Vein endothelial cell (primary cell): ENCODE results near the gene KLF1. TPM values are rescaled to one million over a fixed set of nuclear protein-coding genes. Genes with fewer than 3 reads are reported as not detected.

ENCODE experiments used
- small RNA-seq: library from RNA; depleted of rRNA; stranded (forward); fragments of <200 nt; gene quantifications from one replicate; pipeline ENCODE3, GENCODE V24; 2012
- total RNA-seq: library from RNA; depleted of rRNA; stranded (reverse); fragments of >200 nt; gene quantifications from 2 replicates; pipeline ENCODE4 v1.2.3, GENCODE V29; 2012

Gene KLF1
- not detected in 2 replicates for total RNA-seq

DNA sequence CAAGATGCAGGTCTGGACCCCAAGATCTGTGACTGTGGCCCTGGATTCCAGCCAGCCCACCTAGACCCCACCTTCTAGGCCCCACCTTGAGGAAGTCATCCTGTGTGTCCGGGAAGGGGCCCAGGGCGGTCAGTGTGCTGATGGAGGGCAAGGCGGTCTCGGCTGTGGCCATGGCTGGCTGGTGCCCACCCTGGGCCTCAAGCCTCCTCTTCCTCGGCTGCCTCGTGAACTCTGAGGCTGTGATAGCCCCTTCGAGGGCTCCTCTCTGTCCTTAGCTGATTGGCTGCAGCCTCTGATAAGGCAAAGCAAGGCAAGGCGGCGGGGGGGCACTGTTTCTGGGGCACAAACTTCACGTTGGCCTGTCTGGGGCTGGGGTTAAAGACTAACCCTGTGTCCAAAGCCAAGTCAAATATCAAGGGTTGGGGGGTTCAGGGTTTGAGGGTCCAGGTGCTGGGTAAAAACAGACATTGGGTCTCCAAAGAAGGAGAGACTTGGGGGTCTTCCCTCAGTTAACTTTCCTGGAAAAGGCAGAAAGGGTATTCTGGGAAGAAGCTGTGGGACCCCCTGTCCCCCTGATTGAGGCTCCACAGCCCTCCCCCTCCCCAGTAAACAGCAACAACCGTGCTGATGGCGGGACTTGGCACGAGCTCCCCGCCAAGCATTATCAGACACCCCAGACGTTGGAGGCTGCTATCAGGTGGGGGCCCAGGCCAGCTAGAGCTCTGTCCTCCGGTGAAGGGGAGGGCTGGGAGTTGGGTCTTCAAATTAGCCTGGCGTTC, at the start of gene KLF1:
TSS of gene KLF1 (minus strand) at position 233 of the 779 bp plus-strand sequence. CDS start at position 172, 61 bp downstream.

GRCh38 chr19:12933287-12934072, 46.5 kb upstream of the KLF1 start, which contains the start of gene FARSA:
FARSA (minus strand) TSS chr19:12933711; CDS start chr19:12933696, 15 bp downstream.

DNA sequence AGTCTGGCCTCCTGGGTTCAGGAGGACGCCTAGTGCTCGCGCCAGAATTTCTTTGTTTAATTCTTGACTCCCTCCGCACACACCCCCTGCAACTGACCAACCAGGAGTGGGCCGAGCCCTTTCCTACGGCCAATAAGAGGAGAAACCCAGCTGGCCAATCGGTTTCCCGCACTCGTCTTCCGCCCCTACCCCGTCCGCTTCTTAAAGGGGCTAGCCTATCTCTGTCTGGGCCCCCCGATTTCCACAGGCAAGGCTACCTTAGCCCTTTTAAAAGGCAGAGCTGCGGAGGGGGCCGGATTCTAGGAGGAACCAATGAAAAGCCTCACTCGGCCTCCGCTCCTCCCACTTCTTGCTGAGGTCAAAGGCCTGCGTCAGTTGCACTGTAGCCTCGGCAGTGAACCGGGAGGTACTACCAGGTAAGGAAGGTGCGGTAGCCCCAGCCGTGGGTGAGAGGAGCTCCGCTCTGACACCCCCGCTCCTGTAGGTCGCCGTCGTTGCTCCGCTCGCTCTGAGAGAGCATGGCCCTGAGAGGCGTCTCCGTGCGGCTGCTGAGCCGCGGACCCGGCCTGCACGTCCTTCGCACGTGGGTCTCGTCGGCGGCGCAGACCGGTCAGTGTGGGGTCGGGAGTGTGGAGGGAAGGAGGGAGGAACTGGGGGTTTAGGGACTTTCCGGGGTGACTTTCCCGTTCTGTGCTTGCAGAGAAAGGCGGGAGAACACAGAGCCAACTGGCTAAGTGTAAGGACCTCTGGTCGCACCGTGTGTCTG, 4.0 kb upstream of the KLF1 start, which contains the start of gene GCDH:
TSS of gene GCDH (plus strand) at position 374 of the 766 bp plus-strand sequence. CDS start at position 519, 145 bp downstream.

DNA sequence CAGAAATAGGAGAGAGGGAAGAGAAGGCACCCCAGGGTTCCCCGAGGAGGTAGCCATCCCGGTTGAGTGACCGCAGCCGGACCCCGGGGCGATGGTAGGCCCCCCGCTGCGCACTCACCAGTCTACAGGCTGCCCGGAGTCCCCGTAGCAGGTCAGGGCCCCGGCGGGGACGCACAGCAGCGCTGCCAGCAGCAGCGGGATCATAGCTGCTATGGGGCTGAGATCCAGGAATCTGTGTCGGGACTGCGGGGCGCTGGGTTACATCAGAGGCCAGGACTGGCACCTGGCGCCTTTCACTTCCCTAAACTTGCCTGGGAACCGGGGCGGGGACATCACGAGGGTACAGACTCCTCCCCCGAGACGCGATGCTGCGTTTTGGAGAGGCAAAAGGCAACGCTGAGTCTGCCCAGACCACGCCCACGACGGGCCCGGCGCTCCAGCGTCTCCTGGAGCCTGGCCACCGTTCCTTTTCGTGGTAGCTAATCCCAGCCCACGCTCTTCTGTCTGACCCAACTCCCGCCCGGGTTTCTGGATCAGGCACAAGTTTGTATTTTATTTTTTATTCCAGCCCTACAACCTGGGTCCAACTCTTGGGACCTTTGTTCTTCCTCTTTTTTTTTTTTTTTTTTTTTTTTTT, 5.7 kb downstream of the KLF1 start, which contains the start of gene DNASE2:
TSS of gene DNASE2 (minus strand) at position 278 of the 637 bp plus-strand sequence. CDS start at position 204, 74 bp downstream.

DNA sequence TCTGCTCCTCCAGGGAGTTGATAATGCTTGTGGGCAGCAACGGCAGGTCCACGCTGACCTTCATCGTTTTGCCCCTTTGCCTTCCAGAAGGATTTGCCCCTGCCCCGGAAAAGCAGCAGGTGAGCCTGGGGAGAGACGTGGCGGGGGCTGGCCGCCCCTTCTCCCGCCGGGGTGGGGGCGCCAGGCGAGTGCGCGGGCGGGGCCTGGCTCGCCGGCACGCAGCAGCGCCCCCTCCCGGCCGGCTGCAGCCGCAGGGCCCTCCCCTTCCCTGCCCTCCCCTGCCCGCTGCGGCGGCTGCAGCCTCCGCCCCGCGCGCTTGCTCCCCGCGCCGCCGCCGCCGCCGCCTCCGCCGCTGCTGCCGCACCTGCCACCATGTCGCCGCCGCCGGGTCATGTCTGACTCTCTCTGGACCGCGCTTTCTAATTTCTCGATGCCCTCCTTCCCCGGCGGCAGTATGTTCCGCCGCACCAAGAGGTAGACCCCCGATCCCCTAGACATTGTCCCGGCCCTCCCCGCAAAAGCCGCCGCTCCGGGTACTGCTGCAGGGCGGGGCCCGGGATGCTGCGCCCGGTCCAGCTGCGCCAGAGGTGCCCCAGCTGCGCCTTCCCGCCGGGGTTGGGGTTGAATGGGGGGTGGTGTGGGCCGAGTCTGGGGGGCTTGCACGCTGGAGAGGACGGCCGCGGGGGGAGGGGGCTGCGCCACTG, 48.7 kb downstream of the KLF1 start, which contains the start of gene MAST1:
TSS of gene MAST1 (plus strand) at position 334 of the 704 bp plus-strand sequence. CDS start at position 392, 58 bp downstream.

GRCh38 chr19:12834566-12834943, 52.4 kb downstream of the KLF1 start, which contains the start of gene RTBDN:
RTBDN (minus strand) TSS chr19:12834579; CDS start chr19:12829979, 4,600 bp downstream.

Small RNAs within 50 kb of the gene (small RNA-seq; reads per million reads assigned to genes)
- 0.34 reads per million, percentile 14 among the genes with 10 or more reads in this experiment for gene MIR5695
- gene MIR6794, result not detected

Other genes with a start within 250 kb of the KLF1 start
- gene MAN2B1, start 220.5 kb downstream of the KLF1 start, total RNA-seq, result 51.2 and 53.2 TPM in 2 replicates
- gene WDR83, start 220.4 kb downstream of the KLF1 start, total RNA-seq, result 4.9 and 8.8 TPM in 2 replicates
- 52.6 and 53.0 TPM in 2 replicates for gene DHPS, start 205.3 kb downstream of the KLF1 start, total RNA-seq
- gene GNG14, start 199.2 kb downstream of the KLF1 start, total RNA-seq, result not detected in 2 replicates
- gene FBXW9, start 190.6 kb downstream of the KLF1 start, total RNA-seq, result 16.5 and 21.9 TPM in 2 replicates
- gene TNPO2, start 163.3 kb downstream of the KLF1 start, total RNA-seq, result 55.5 and 61.4 TPM in 2 replicates
- gene TRIR, start 152.5 kb downstream of the KLF1 start, total RNA-seq, result 169 and 191 TPM in 2 replicates
- 89.2 and 91.0 TPM in 2 replicates for gene GET3, start 149.7 kb downstream of the KLF1 start, total RNA-seq
- not detected in 2 replicates for gene BEST2, start 135.4 kb downstream of the KLF1 start, total RNA-seq
- gene HOOK2, start 111.6 kb downstream of the KLF1 start, total RNA-seq, result 9.0 and 9.5 TPM in 2 replicates
- 57.4 and 78.7 TPM in 2 replicates for gene JUNB, start 95.7 kb downstream of the KLF1 start, total RNA-seq
- gene PRDX2, start 85.4 kb downstream of the KLF1 start, total RNA-seq, result 221 and 264 TPM in 2 replicates
- not detected in 2 replicates for gene THSD8, start 85.1 kb downstream of the KLF1 start, total RNA-seq
- 19.5 and 25.5 TPM in 2 replicates for gene RNASEH2A, start 80.6 kb downstream of the KLF1 start, total RNA-seq
- not detected in 2 replicates for gene RTBDN, start 52.6 kb downstream of the KLF1 start, total RNA-seq
- gene MAST1, start 48.7 kb downstream of the KLF1 start, total RNA-seq, result 0.29 and 0.33 TPM in 2 replicates
- 16.8 and 20.9 TPM in 2 replicates for gene DNASE2, start 5.8 kb downstream of the KLF1 start, total RNA-seq
- 30.1 and 33.7 TPM in 2 replicates for gene GCDH, start 4.0 kb upstream of the KLF1 start, total RNA-seq
- not detected in 2 replicates for gene SYCE2, start 32.1 kb upstream of the KLF1 start, total RNA-seq
- gene FARSA, start 46.5 kb upstream of the KLF1 start, total RNA-seq, result 74.1 and 78.0 TPM in 2 replicates
- 2,084 and 2,158 TPM in 2 replicates for gene CALR, start 51.4 kb upstream of the KLF1 start, total RNA-seq
- 94.9 and 104 TPM in 2 replicates for gene RAD23A, start 58.7 kb upstream of the KLF1 start, total RNA-seq
- gene GADD45GIP1, start 70.0 kb upstream of the KLF1 start, total RNA-seq, result 20.9 and 21.0 TPM in 2 replicates
- not detected in 2 replicates for gene DAND5, start 82.4 kb upstream of the KLF1 start, total RNA-seq
- gene NFIX, start 108.3 kb upstream of the KLF1 start, total RNA-seq, result 13.2 and 16.0 TPM in 2 replicates
- 58.6 and 119 TPM in 2 replicates for gene LYL1, start 215.7 kb upstream of the KLF1 start, total RNA-seq
- 35.1 and 43.1 TPM in 2 replicates for gene TRMT1, start 229.5 kb upstream of the KLF1 start, total RNA-seq
- gene NACC1, start 231.1 kb upstream of the KLF1 start, total RNA-seq, result 91.7 and 106 TPM in 2 replicates